Stimulated activated naive B cell treated with anti-CD40 and anti-IgM and Interleukin-4, amounts not matched to agents 10 μg/mL and 1 μg/mL and 100 μg/mL, for 72 hours (primary cell): ENCODE results near the gene NANOS2.

ENCODE experiments used
- ATAC-seq, 2 donors: fragments of 150-1000 bp; cut with Tn5 transposase; replicated peaks; 2 replicates each; pipeline ENCODE4 v1.10.0; 2021; ENCODE audit warnings: moderate library complexity in 1 of 2
- DNase-seq: peaks from one replicate; pipeline ENCODE4 v3.0.0; 2021
- H3K27ac Mint-ChIP-seq: one replicate; pipeline ENCODE4 v1.8.0; 2022; ENCODE audit warnings: mild to moderate bottlenecking, mixed read lengths
- H3K27me3 Mint-ChIP-seq, 2 donors: one replicate each; pipeline ENCODE4 v1.8.0; 2022; ENCODE audit warnings: mixed read lengths in 2 of 2
- H3K36me3 Mint-ChIP-seq, 2 donors: one replicate each; pipeline ENCODE4 v1.8.0; 2022; ENCODE audit warnings: mixed read lengths in 2 of 2, mild to moderate bottlenecking in 1 of 2
- H3K4me1 Mint-ChIP-seq, 2 donors: one replicate each; pipeline ENCODE4 v1.8.0; 2022; ENCODE audit warnings: mixed read lengths in 2 of 2, mild to moderate bottlenecking in 1 of 2
- H3K4me3 Mint-ChIP-seq, 2 donors: one replicate each; pipeline ENCODE4 v1.8.0; 2022; ENCODE audit warnings: mild to moderate bottlenecking in 2 of 2, mixed read lengths in 2 of 2, moderate library complexity in 1 of 2
- H3K9me3 Mint-ChIP-seq, 2 donors: one replicate each; pipeline ENCODE4 v1.8.0; 2022; ENCODE audit warnings: mixed read lengths in 2 of 2, mild to moderate bottlenecking in 1 of 2

Gene NANOS2

GRCh38 chr19:45913874-45914830 is at the start of gene NANOS2:
Gene NANOS2, minus strand, starts transcription at chr19:45914778. Its CDS starts 85 bp downstream, at chr19:45914693.
- Mint-ChIP-seq H3K9me3 (no peaks in the 10 kb centered on the region), H3K27me3 (peaks cover 46 to 64% of the 10 kb centered on the region in 2 donors), H3K4me3 (no peak within 1 kb of the TSS), H3K27ac (no peak within 1 kb of the TSS), H3K36me3 (no peaks in the 10 kb centered on the region), H3K4me1 (no peaks in the 10 kb centered on the region)
- DNase-seq, result no peak
- ATAC-seq, result no peak

- ATAC-seq, result no peak
- no peak for DNase-seq
- peaks cover 52 to 61% of the 10 kb centered on the region in 2 donors for H3K27me3 Mint-ChIP-seq
- no peaks in the 10 kb centered on the region for H3K36me3 Mint-ChIP-seq
- H3K4me1 Mint-ChIP-seq, result peaks cover 3 to 6% of the 10 kb centered on the region in 2 donors
- H3K9me3 Mint-ChIP-seq, result peaks cover 0 to 2% of the 10 kb centered on the region in 2 donors
- H3K4me3 Mint-ChIP-seq, result no peak overlapping the region
- H3K27ac Mint-ChIP-seq, result no peak overlapping the region
Measured at GRCh38 chr19:45962021-45962420, 47.4 kb upstream of the NANOS2 start.

- Mint-ChIP-seq H3K36me3 (no peaks in the 10 kb centered on the region), H3K4me1 (peaks cover 3 to 6% of the 10 kb centered on the region in 2 donors), H3K4me3 (no peak overlapping the region), H3K27ac (no peak overlapping the region), H3K27me3 (peaks cover 54% of the 10 kb centered on the region in 2 donors), H3K9me3 (peaks cover 0 to 2% of the 10 kb centered on the region in 2 donors)
- DNase-seq (no peak), ATAC-seq (no peak)
Measured at GRCh38 chr19:45960595-45961235, 46.1 kb upstream of the NANOS2 start.

GRCh38 chr19:45959517-45960025 is 45.0 kb upstream of the NANOS2 start:
- H3K9me3 Mint-ChIP-seq, result peaks cover 0 to 4% of the 10 kb centered on the region in 2 donors
- H3K27ac Mint-ChIP-seq, result no peak overlapping the region

GRCh38 chr19:45958769-45959516 is 44.4 kb upstream of the NANOS2 start:
- H3K27me3 Mint-ChIP-seq, result peaks cover 55 to 57% of the 10 kb centered on the region in 2 donors
- DNase-seq, result no peak
- ATAC-seq, result no peak
- H3K4me1 Mint-ChIP-seq, result peaks cover 3 to 6% of the 10 kb centered on the region in 2 donors
- no peak overlapping the region for H3K27ac Mint-ChIP-seq
- H3K9me3 Mint-ChIP-seq, result peaks cover 0 to 4% of the 10 kb centered on the region in 2 donors
- H3K4me3 Mint-ChIP-seq, result no peak overlapping the region
- H3K36me3 Mint-ChIP-seq, result peaks cover 3 to 4% of the 10 kb centered on the region in 2 donors

More at GRCh38 chr19:45959517-45960025, 45.0 kb upstream of the NANOS2 start:
- H3K36me3 Mint-ChIP-seq, result peaks cover 3 to 4% of the 10 kb centered on the region in 2 donors
- peaks cover 55 to 58% of the 10 kb centered on the region in 2 donors for H3K27me3 Mint-ChIP-seq
- peaks cover 3 to 6% of the 10 kb centered on the region in 2 donors for H3K4me1 Mint-ChIP-seq
- ATAC-seq (no peak), DNase-seq (no peak)
- no peak overlapping the region for H3K4me3 Mint-ChIP-seq

GRCh38 chr19:45958320-45958719 is 43.7 kb upstream of the NANOS2 start:
- Mint-ChIP-seq H3K36me3 (peaks cover 4 to 6% of the 10 kb centered on the region in 2 donors), H3K4me1 (peaks cover 4 to 6% of the 10 kb centered on the region in 2 donors), H3K9me3 (peaks cover under 1 to 8% of the 10 kb centered on the region in 2 donors), H3K27ac (no peak overlapping the region), H3K4me3 (no peak overlapping the region), H3K27me3 (peaks cover 57 to 61% of the 10 kb centered on the region in 2 donors)
- no peak for ATAC-seq
- DNase-seq, result no peak

GRCh38 chr19:45955905-45956608 is 41.5 kb upstream of the NANOS2 start:
- peaks cover 47 to 56% of the 10 kb centered on the region in 2 donors for H3K27me3 Mint-ChIP-seq
- DNase-seq (no peak), ATAC-seq (no peak)
- peaks cover 4 to 13% of the 10 kb centered on the region in 2 donors for H3K9me3 Mint-ChIP-seq
- peaks cover 7 to 16% of the 10 kb centered on the region in 2 donors for H3K4me1 Mint-ChIP-seq
- H3K27ac Mint-ChIP-seq, result no peak overlapping the region
- H3K4me3 Mint-ChIP-seq, result no peak overlapping the region
- peaks cover 6% of the 10 kb centered on the region in 2 donors for H3K36me3 Mint-ChIP-seq

- ATAC-seq (no peak), DNase-seq (no peak)
- Mint-ChIP-seq H3K9me3 (peaks cover 4 to 13% of the 10 kb centered on the region in 2 donors), H3K36me3 (peaks cover 6% of the 10 kb centered on the region in 2 donors), H3K27ac (no peak overlapping the region), H3K27me3 (peaks cover 32 to 45% of the 10 kb centered on the region in 2 donors), H3K4me1 (peaks cover 4 to 10% of the 10 kb centered on the region in 2 donors), H3K4me3 (no peak overlapping the region)
Measured at GRCh38 chr19:45954156-45954555, 39.6 kb upstream of the NANOS2 start.

- peaks cover 4 to 10% of the 10 kb centered on the region in 2 donors for H3K4me1 Mint-ChIP-seq
- H3K36me3 Mint-ChIP-seq, result peaks cover 6% of the 10 kb centered on the region in 2 donors
- H3K4me3 Mint-ChIP-seq, result no peak overlapping the region
- no peak for DNase-seq
- H3K9me3 Mint-ChIP-seq, result peaks cover 4 to 13% of the 10 kb centered on the region in 2 donors
- peaks cover 27 to 45% of the 10 kb centered on the region in 2 donors for H3K27me3 Mint-ChIP-seq
- no peak overlapping the region for H3K27ac Mint-ChIP-seq
- ATAC-seq, result no peak
Measured at GRCh38 chr19:45953676-45954075, 39.1 kb upstream of the NANOS2 start.

GRCh38 chr19:45952686-45953505 is 38.3 kb upstream of the NANOS2 start:
- Mint-ChIP-seq H3K9me3 (peaks cover 4 to 10% of the 10 kb centered on the region in 2 donors), H3K27me3 (peaks cover 20 to 44% of the 10 kb centered on the region in 2 donors), H3K4me3 (peak overlapping the region; percentile 81 to 85), H3K27ac (peak overlapping the region; percentile 59), H3K4me1 (peaks cover 4 to 10% of the 10 kb centered on the region in 2 donors), H3K36me3 (peaks cover 6% of the 10 kb centered on the region in 2 donors)
- peak; percentile 65 to 68 for ATAC-seq
- peak; percentile 34 for DNase-seq

- Mint-ChIP-seq H3K4me3 (peak overlapping the region; percentile 81 to 85), H3K9me3 (peaks cover 4 to 10% of the 10 kb centered on the region in 2 donors), H3K27me3 (peaks cover 20 to 48% of the 10 kb centered on the region in 2 donors)
Measured at GRCh38 chr19:45952341-45952685, 37.7 kb upstream of the NANOS2 start.

GRCh38 chr19:45947926-45948325 is 33.3 kb upstream of the NANOS2 start:
- H3K27me3 Mint-ChIP-seq, result peaks cover 6 to 47% of the 10 kb centered on the region in 2 donors
- peaks cover 0 to 6% of the 10 kb centered on the region in 2 donors for H3K4me1 Mint-ChIP-seq
- H3K4me3 Mint-ChIP-seq, result no peak overlapping the region
- peaks cover 0 to 2% of the 10 kb centered on the region in 2 donors for H3K9me3 Mint-ChIP-seq
- no peak for ATAC-seq
- H3K27ac Mint-ChIP-seq, result no peak overlapping the region
- no peaks in the 10 kb centered on the region for H3K36me3 Mint-ChIP-seq
- no peak for DNase-seq

More at GRCh38 chr19:45952341-45952685, 37.7 kb upstream of the NANOS2 start:
- ATAC-seq, result no peak
- Mint-ChIP-seq H3K36me3 (peaks cover 6% of the 10 kb centered on the region in 2 donors), H3K27ac (no peak overlapping the region), H3K4me1 (peaks cover 4 to 10% of the 10 kb centered on the region in 2 donors)
- no peak for DNase-seq

- Mint-ChIP-seq H3K27ac (no peak overlapping the region), H3K4me1 (no peaks in the 10 kb centered on the region), H3K36me3 (no peaks in the 10 kb centered on the region), H3K4me3 (no peak overlapping the region), H3K9me3 (peaks cover 0 to 5% of the 10 kb centered on the region in 2 donors), H3K27me3 (peaks cover 44 to 74% of the 10 kb centered on the region in 2 donors)
- ATAC-seq, result no peak
- DNase-seq, result no peak
Measured at GRCh38 chr19:45940515-45940805, 25.9 kb upstream of the NANOS2 start.
